H1 (cell line): Measurements from ENCODE around the gene LCNL1. TPM values are rescaled to one million over a fixed set of nuclear protein-coding genes. Genes with fewer than 3 reads are reported as not detected.

Experiments used
- CTCF ChIA-PET: fragments of 300-600 bp; sonication (Branson Sonifier 250); formaldehyde crosslinking; loops from one replicate; lab custom pipeline; 2021; ENCODE audit not compliant: partially characterized antibody; lab: Charles Lee
- POLR2A ChIA-PET: fragments of 300-600 bp; sonication (Branson Sonifier 250); formaldehyde crosslinking; loops from one replicate; lab custom pipeline; 2021; ENCODE audit warnings: inconsistent platforms; ENCODE audit not compliant: partially characterized antibody; lab: Charles Lee
- DNase-seq, 2 experiments: peaks; one replicate each; pipeline versions ENCODE4 v3.0.0 to v3.0.0-alpha.2; 2010 to 2022; ENCODE audit warnings: low spot score in 2 of 2, low read depth in 1 of 2, mixed read lengths in 1 of 2
- FAIRE-seq: peaks from 2 replicates; lab custom pipeline; 2011; peaks lifted over from hg19 to GRCh38; lab: Jason Lieb, UNC
- H2AFZ ChIP-seq: 2 replicates; pipeline ENCODE4 v1.8.1; 2012; ENCODE audit warnings: low read length, inconsistent platforms
- H2AK5ac ChIP-seq: 2 replicates; pipeline ENCODE4 v1.6.1; 2013; ENCODE audit warnings: low read depth, low read length
- H2BK120ac ChIP-seq: replicated peaks from 2 replicates; pipeline ENCODE3; 2013; ENCODE audit warnings: low read depth, low read length, inconsistent platforms
- H2BK12ac ChIP-seq: 2 replicates; pipeline ENCODE4 v1.6.1; 2013; ENCODE audit warnings: low read depth, low read length
- H2BK15ac ChIP-seq: 2 replicates; pipeline ENCODE4 v1.6.1; 2013; ENCODE audit warnings: low read length
- H2BK20ac ChIP-seq: 2 replicates; pipeline ENCODE4 v1.6.1; 2013; ENCODE audit warnings: low read length
- H2BK5ac ChIP-seq: 2 replicates; pipeline ENCODE4 v1.6.1; 2013; ENCODE audit warnings: low read depth, low read length
- H3K14ac ChIP-seq: 2 replicates; pipeline ENCODE4 v1.6.1; 2013; ENCODE audit warnings: inconsistent platforms; ENCODE audit not compliant: insufficient read length
- H3K18ac ChIP-seq: 2 replicates; pipeline ENCODE4 v1.6.1; 2013; ENCODE audit warnings: low read length; ENCODE audit errors: extremely low read depth
- H3K23ac ChIP-seq: 2 replicates; pipeline ENCODE4 v1.6.1; 2013; ENCODE audit warnings: inconsistent platforms; ENCODE audit not compliant: insufficient read length
- H3K23me2 ChIP-seq: 2 replicates; pipeline ENCODE4 v1.6.1; 2013; ENCODE audit warnings: low read depth, low read length
- H3K27ac ChIP-seq: 2 replicates; pipeline ENCODE4 v1.6.1; 2011; ENCODE audit warnings: low read depth, low read length, inconsistent platforms
- H3K27me3 ChIP-seq, 4 experiments: replicated peaks in 1 of 4; 1 replicate in 1 of 4; 2 replicates in 3 of 4; pipeline versions ENCODE4 v1.6.1 to v1.8.1; 2011 to 2013; ENCODE audit warnings: low read length in 3 of 4, mild to moderate bottlenecking in 3 of 4, inconsistent platforms in 2 of 4, mixed read lengths in 2 of 4, moderate library complexity in 1 of 4; ENCODE audit not compliant: control insufficient read depth in 3 of 4, insufficient read depth in 3 of 4; ENCODE audit errors: extremely low read depth in 1 of 4
- H3K36me3 ChIP-seq, 4 experiments: 2 replicates each; pipeline versions ENCODE4 v1.6.1 to v1.8.1; 2011 to 2013; ENCODE audit warnings: mild to moderate bottlenecking in 4 of 4, low read length in 3 of 4, moderate library complexity in 2 of 4, control low read depth in 1 of 4, inconsistent platforms in 1 of 4; ENCODE audit not compliant: insufficient read depth in 4 of 4, control insufficient read depth in 2 of 4
- H3K4ac ChIP-seq: replicated peaks from 2 replicates; pipeline ENCODE3; 2013; ENCODE audit warnings: low read length, low read depth, mixed read lengths, inconsistent platforms; ENCODE audit not compliant: insufficient read length
- H3K4me1 ChIP-seq, 4 experiments: replicated peaks in 1 of 4; 1 replicate in 1 of 4; 2 replicates in 3 of 4; pipeline versions ENCODE4 v1.6.1 to v1.8.1; 2011 to 2013; ENCODE audit warnings: low read length in 3 of 4, inconsistent platforms in 2 of 4, mixed read lengths in 1 of 4; ENCODE audit not compliant: insufficient read depth in 4 of 4, control insufficient read depth in 3 of 4
- H3K4me2 ChIP-seq, 2 experiments: 2 replicates each; pipeline versions ENCODE4 v1.6.1 to v1.8.1; 2011 to 2013; ENCODE audit warnings: low read depth in 2 of 2, low read length in 2 of 2, control low read depth in 1 of 2, inconsistent platforms in 1 of 2, mild to moderate bottlenecking in 1 of 2; ENCODE audit not compliant: insufficient read depth in 1 of 2
- H3K4me3 ChIP-seq, 4 experiments: fragments of 200-600, 300-600 bp in 1 of 4; sonication (generic), shearing (Covaris generic), sonication (Bioruptor Twin) in 1 of 4; 2 replicates each; pipeline versions ENCODE4 v1.5.1 to v1.8.1; 2011 to 2016; ENCODE audit warnings: low read length in 4 of 4, low read depth in 3 of 4, control low read depth in 2 of 4, inconsistent platforms in 2 of 4, mild to moderate bottlenecking in 2 of 4, mixed read lengths in 1 of 4, moderate library complexity in 1 of 4; ENCODE audit not compliant: insufficient read depth in 2 of 4; ENCODE audit errors: extremely low read depth in 1 of 4
- H3K56ac ChIP-seq: replicated peaks from 2 replicates; pipeline ENCODE3; 2013; ENCODE audit warnings: low read depth, mild to moderate bottlenecking, mixed read lengths, low read length, inconsistent platforms; ENCODE audit not compliant: insufficient read length
- H3K79me1 ChIP-seq: 2 replicates; pipeline ENCODE4 v1.6.1; 2013; ENCODE audit warnings: low read depth, low read length, control low read depth
- H3K79me2 ChIP-seq, 2 experiments: 2 replicates each; pipeline versions ENCODE4 v1.6.1 to v1.8.1; 2012 to 2013; ENCODE audit warnings: low read length in 2 of 2, mild to moderate bottlenecking in 2 of 2, inconsistent platforms in 1 of 2; ENCODE audit not compliant: insufficient read depth in 2 of 2, control insufficient read depth in 1 of 2
- H3K9ac ChIP-seq, 4 experiments: replicated peaks in 1 of 4; 1 replicate in 1 of 4; 2 replicates in 3 of 4; pipeline versions ENCODE4 v1.6.1 to v1.8.1; 2011 to 2013; ENCODE audit warnings: low read depth in 3 of 4, low read length in 3 of 4, control low read depth in 2 of 4, mild to moderate bottlenecking in 2 of 4, moderate library complexity in 2 of 4, inconsistent platforms in 1 of 4; ENCODE audit errors: extremely low read depth in 1 of 4
- H3K9me3 ChIP-seq, 2 experiments: 2 replicates each; pipeline versions ENCODE4 v1.6.1 to v1.8.1; 2012 to 2013; ENCODE audit warnings: mild to moderate bottlenecking in 2 of 2, moderate library complexity in 2 of 2, control low read depth in 1 of 2, inconsistent platforms in 1 of 2, low read depth in 1 of 2, low read length in 1 of 2, mixed read lengths in 1 of 2; ENCODE audit not compliant: insufficient read depth in 2 of 2
- H4K20me1 ChIP-seq, 2 experiments: replicated peaks in 1 of 2; 2 replicates each; pipeline versions ENCODE3 to v1.8.1; 2011 to 2013; ENCODE audit warnings: inconsistent platforms in 2 of 2, low read length in 2 of 2, mild to moderate bottlenecking in 1 of 2; ENCODE audit not compliant: insufficient read depth in 2 of 2, control insufficient read depth in 1 of 2
- H4K5ac ChIP-seq: 2 replicates; pipeline ENCODE4 v1.6.1; 2013; ENCODE audit warnings: low read length, low read depth, mixed read lengths, inconsistent platforms; ENCODE audit not compliant: insufficient read length
- H4K8ac ChIP-seq: 2 replicates; pipeline ENCODE4 v1.8.0; 2013; ENCODE audit warnings: mild to moderate bottlenecking, moderate library complexity, low read length, inconsistent platforms; ENCODE audit not compliant: insufficient read depth; ENCODE audit errors: extremely low read depth
- H4K91ac ChIP-seq: replicated peaks from 2 replicates; pipeline ENCODE3; 2013; ENCODE audit warnings: low read length, mixed read lengths, inconsistent platforms; ENCODE audit not compliant: insufficient read length
- GABPA ChIP-seq: IDR thresholded peaks from 2 replicates; pipeline ENCODE4 v1.6.1; 2011; ENCODE audit warnings: mild to moderate bottlenecking, low read length, moderate library complexity, borderline replicate concordance; ENCODE audit not compliant: insufficient read depth
- GTF2F1 ChIP-seq: IDR thresholded peaks from 2 replicates; pipeline ENCODE4 v1.6.1; 2012; ENCODE audit warnings: low read depth, low read length, improper control_type of control experiment, borderline replicate concordance
- JUN ChIP-seq: IDR thresholded peaks from 2 replicates; pipeline ENCODE4 v1.6.1; 2011; ENCODE audit warnings: low read depth, mild to moderate bottlenecking, improper control_type of control experiment, low read length
- NANOG ChIP-seq: IDR thresholded peaks from 2 replicates; pipeline ENCODE4 v1.6.1; 2011; ENCODE audit warnings: low read length, low read depth, mild to moderate bottlenecking, inconsistent platforms; ENCODE audit not compliant: insufficient read depth, poor library complexity, severe bottlenecking
- RFX5 ChIP-seq: IDR thresholded peaks from 2 replicates; pipeline ENCODE4 v1.6.1; 2011; ENCODE audit warnings: low read depth, low read length, improper control_type of control experiment, borderline replicate concordance
- RNF2 ChIP-seq: fragments of 200-900, 300-1000 bp; sonication (generic); IDR thresholded peaks from 2 replicates; pipeline ENCODE4 v1.7.1; 2016; ENCODE audit warnings: borderline replicate concordance, low read depth, mild to moderate bottlenecking, antibody characterized with exemption, low read length; ENCODE audit not compliant: poor library complexity, severe bottlenecking; ENCODE audit errors: missing control alignments
- SP4 ChIP-seq: IDR thresholded peaks from 2 replicates; pipeline ENCODE4 v1.6.1; 2012; ENCODE audit warnings: low read length, inconsistent platforms
- TCF12 ChIP-seq: IDR thresholded peaks from 2 replicates; pipeline ENCODE4 v1.6.1; 2011; ENCODE audit warnings: low read depth, mild to moderate bottlenecking, low read length
- TEAD4 ChIP-seq: IDR thresholded peaks from 2 replicates; pipeline ENCODE4 v1.6.1; 2012; ENCODE audit warnings: low read depth, low read length, inconsistent platforms, mixed read lengths
- WGBS, 2 experiments: shearing (Covaris generic) in 1 of 2; methylation state at CpG; one replicate each; pipeline versions ENCODE4 v1.1.6 to v1.1.7; 2013 to 2015; ENCODE audit warnings: low lambda C conversion rate in 2 of 2, mixed read lengths in 2 of 2, inconsistent platforms in 1 of 2, low coverage in 1 of 2, missing lambda C conversion rate in 1 of 2; ENCODE audit not compliant: insufficient replicate concordance in 2 of 2, insufficient coverage in 1 of 2, insufficient read length in 1 of 2; ENCODE audit errors: extremely low coverage in 1 of 2, missing lambda C conversion rate in 1 of 2; 5-methylcytosine and 5-hydroxymethylcytosine counted together
- polyA plus RNA-seq, 7 experiments: library from polyadenylated mRNA; depleted of rRNA in 3 of 7; stranded (reverse) in 5 of 7; unstranded in 2 of 7; fragments of >200 nt in 5 of 7; fragments of 200-250 nt in 2 of 7; gene quantifications; 1 replicate in 5 of 7; 2 replicates in 1 of 7; 4 replicates in 1 of 7; pipeline versions ENCODE4 v1.2.1 to v1.2.3, GENCODE V29; 2011 to 2013; ENCODE audit warnings: missing spikeins in 2 of 7, mixed read lengths in 2 of 7
- total RNA-seq: library from RNA; stranded (reverse); fragmentation: NEBNext Ultra II Directional; extraction: Animal tissue kit (Norgen Biotek cat#: 25700); gene quantifications from 2 replicates; pipeline ENCODE4 v1.2.1, GENCODE V29; 2021

Gene LCNL1
- total and polyA plus RNA-seq, 2 of the 8 experiments (the other 6 are each of a cell fraction or from before 2014, with no cell fraction given), result 0.11 TPM; not detected in 1

- Histone ChIP-seq H3K9me3 (no peaks in the 10 kb centered on the region), H3K4me1 (peaks cover 0 to 20% (median 11%) of the 10 kb centered on the region in 4 experiments; a peak in 6 of 7 replicates), H2BK12ac (peak within 1 kb of the TSS; percentile 60; the same call in 1 of the 2 replicates), H4K91ac (peak within 1 kb of the TSS; percentile 41), H2BK120ac (no peak within 1 kb of the TSS), H3K4me3 (peak within 1 kb of the TSS in 2 of 4 experiments; percentile 1 to 50; a peak in 3 of 8 replicates), H4K20me1 (peaks cover 0 to 2% of the 10 kb centered on the region in 2 experiments), H2AK5ac (no peak within 1 kb of the TSS), H3K56ac (no peak within 1 kb of the TSS), H3K14ac (no peak within 1 kb of the TSS), H3K36me3 (peaks cover 0 to 2% (median 0%) of the 10 kb centered on the region in 4 experiments; a peak in 1 of 8 replicates), H2BK20ac (no peak within 1 kb of the TSS), H3K18ac (no peak within 1 kb of the TSS; the same call in 1 of the 2 replicates), H3K4me2 (peak within 1 kb of the TSS; percentile 47 to 77), H2BK5ac (peak within 1 kb of the TSS; percentile 35; the same call in 1 of the 2 replicates), H3K79me1 (no peaks in the 10 kb centered on the region), H2AFZ (no peak within 1 kb of the TSS), H4K5ac (no peak within 1 kb of the TSS), H2BK15ac (peak within 1 kb of the TSS; percentile 95; the same call in 1 of the 2 replicates), H3K27ac (no peak within 1 kb of the TSS), H3K23ac (no peak within 1 kb of the TSS), H3K79me2 (no peaks in the 10 kb centered on the region), H3K23me2 (peaks cover 17% of the 10 kb centered on the region), H3K27me3 (no peaks in the 10 kb centered on the region; a peak in 1 of 7 replicates), H4K8ac (no peak within 1 kb of the TSS), H3K9ac (no peak within 1 kb of the TSS), H3K4ac (no peak within 1 kb of the TSS)
- DNase-seq (peak in 1 of 2 experiments; percentile 74), FAIRE-seq (no peak)
- WGBS, 2 experiments, result 27% methylated on average over 33 of the region's 35 CpGs; no CpG with 5 or more reads in 1 of the 2 experiments
- POLR2A ChIA-PET, result interaction anchor here (0.8 to 1.4 kb wide), 6 partner anchors 11 to 152 kb away, joined by 3 to 5 read pairs (median 3); no protein-coding TSS in a partner anchor
- CTCF ChIA-PET, result interaction anchor here (1.0 to 5.6 kb wide), 16 partner anchors 9 to 178 kb away, joined by 3 to 29 read pairs (median 4); partner anchors contain the start of genes ABCA2, FUT7, LCNL1 and PTGDS
- TF ChIP-seq RFX5 (no peak), GTF2F1 (no peak), JUN (no peak), RNF2 (no peak), TCF12 (no peak), GABPA (0 out of 2 replicates have a peak, but pooled peaks have one; percentile 41), SP4 (no peak), NANOG (no peak), TEAD4 (peak; percentile 4; the same call in 1 of the 2 replicates)
These were observed 13.8 kb downstream of the LCNL1 start, which contains the start of gene CLIC3 for GRCh38 chr9:136996361-136997292. Gene CLIC3 (minus strand): TSS chr9:136996568. CDS start chr9:136996543, 25 bp downstream.
